Hematopoietic multipotent progenitor cell treated with erythropoietin and hydrocortisone succinate and interleukin-3 and kit ligand, for 6 days (in vitro differentiated cells): Measurements from ENCODE around the gene TPP1.

Source experiments
- DNase-seq: peaks from one replicate; pipeline ENCODE4 v3.0.0-alpha.2; 2015

TPP1 gene

DNA sequence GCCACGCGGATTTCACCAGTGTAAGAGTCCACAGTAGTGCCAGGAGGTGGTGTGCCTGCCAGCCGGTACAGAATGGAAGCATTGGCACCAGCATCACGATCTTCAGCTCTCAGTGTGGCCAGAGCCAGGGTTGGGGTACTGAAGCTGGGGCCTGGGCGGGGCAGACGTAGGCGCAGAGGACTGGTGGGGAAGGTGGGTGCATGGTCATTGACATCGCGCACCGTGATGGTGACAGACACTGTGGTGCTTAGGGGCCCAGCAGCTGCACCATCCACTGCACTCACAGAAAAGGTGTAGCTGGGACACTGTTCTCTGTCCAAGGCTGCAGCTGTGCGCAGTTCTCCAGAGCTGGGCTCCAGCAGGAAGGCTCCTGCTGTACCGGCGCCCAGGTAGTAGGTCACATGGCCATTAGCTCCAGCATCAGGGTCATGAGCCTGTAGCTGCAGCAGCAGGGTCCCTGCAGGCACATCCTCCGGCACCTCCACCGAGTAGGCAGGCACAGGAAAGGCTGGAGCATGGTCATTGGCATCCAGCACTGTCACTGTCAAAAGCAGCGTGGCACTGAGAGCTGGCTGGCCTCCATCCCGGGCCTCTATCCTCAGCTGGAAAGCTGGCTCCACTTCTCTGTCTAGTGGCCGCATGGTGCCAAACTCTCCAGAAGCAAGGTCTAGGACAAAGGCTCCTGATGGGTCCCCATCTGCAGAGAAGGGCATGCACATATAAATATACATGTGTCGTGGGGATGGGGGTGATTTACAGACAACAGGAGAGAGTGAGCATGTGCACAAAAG, 7.9 kb upstream of the TPP1 start:
- no peak for DNase-seq

DNA sequence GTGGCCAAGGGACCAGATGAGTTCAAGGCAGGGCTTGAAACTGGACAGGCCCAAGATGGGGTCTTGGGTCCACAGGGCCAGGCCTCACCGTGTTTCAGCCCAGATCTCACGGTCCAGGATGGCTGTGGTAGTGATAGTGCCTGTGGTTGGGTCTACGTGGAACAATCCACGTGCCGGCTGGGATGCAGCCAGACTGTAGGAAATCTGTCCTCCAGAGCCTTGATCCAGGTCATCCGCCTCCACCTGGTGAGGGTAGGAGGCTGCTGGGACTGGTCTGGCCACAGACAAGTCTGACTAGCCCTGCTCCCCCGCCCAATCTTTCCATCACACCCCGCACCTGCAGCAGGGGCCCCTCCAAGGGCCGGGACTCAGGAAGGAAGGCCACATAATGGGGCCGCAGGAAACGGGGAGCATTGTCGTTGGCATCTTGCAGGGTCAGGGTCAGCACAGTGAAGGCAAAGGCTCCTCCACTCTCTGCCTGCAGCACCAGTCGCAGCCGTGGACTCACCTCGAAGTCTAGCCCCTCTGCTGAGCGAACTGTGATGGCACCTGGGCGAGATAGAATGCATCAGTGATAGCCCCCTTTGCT, 6.7 kb upstream of the TPP1 start:
- DNase-seq: no peak

DNA sequence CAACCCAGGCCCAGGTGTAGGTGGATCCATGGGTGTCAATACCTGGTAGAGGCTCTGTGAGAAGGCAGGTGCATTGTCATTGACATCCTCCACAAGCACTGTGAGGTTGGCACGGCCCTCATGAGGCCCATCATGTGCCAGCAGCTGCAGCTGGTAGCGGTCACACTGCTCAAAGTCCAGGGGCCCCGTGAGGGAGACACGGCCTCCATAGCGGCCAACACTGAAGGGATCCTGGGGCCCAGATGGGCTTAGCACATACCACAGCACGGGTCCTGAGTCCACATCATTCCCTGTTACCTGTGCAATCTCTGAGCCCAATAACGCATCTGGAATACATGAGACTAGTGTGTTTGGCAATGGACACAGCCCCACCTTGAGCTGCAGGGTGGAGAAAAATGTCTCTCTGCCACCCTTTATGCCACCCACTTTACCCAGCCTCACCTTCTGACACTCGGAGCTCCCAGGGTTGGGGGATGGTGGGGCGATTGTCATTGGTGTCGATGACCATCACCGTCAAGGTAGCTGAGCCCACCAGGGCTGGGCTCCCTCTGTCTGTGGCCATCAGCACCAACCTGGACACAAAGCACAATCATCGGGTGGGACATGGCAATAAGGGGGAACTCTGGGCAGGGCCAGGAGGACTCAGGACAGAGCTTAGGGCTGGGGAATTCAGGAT, 6.1 kb upstream of the TPP1 start:
- no peak for DNase-seq

DNA sequence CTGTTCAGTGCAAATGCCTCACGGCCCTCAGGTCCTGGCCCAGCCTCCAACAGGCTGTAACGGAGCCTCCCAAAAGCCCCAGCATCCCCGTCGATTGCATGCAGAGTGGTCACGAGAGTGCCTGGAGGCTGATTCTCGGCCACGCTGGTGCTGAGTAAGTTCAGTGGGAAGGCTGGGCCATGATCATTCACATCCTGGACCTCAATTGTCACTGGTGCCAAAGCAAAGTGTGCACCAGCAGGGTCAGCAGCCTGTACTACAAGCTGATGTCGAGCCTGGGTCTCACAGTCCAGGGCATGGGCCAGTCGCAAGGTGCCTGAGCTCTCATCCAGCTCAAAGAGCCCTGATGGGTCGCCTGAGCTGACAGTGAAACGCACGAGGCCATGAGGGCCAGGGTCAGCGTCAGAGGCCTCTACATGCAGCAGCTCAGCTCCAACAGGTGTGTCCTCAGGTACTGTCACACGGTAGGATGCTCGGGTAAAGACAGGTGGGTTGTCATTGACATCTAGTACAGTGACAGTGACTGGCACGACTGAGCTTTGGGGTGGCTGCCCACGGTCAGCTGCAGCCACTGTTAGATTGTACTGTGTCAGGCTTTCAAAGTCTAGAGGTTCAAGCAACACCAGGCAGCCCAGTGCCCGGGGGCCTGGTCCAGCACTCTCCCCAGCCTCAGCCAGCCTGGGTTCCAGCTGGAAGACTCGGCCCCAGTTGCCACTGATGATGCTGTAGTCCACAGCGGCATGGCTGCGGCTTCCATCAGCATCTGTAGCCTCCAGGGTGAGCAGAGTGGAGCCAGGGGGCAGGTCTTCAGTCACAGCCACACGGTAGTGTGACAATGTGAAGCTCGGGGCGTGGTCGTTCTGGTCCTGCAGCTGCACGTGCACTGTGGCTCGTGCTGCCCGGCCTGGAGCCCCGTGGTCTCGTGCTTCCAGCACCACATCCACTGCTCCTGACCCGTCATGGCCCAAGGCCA, 4.5 kb upstream of the TPP1 start:
- DNase-seq: no peak

DNA sequence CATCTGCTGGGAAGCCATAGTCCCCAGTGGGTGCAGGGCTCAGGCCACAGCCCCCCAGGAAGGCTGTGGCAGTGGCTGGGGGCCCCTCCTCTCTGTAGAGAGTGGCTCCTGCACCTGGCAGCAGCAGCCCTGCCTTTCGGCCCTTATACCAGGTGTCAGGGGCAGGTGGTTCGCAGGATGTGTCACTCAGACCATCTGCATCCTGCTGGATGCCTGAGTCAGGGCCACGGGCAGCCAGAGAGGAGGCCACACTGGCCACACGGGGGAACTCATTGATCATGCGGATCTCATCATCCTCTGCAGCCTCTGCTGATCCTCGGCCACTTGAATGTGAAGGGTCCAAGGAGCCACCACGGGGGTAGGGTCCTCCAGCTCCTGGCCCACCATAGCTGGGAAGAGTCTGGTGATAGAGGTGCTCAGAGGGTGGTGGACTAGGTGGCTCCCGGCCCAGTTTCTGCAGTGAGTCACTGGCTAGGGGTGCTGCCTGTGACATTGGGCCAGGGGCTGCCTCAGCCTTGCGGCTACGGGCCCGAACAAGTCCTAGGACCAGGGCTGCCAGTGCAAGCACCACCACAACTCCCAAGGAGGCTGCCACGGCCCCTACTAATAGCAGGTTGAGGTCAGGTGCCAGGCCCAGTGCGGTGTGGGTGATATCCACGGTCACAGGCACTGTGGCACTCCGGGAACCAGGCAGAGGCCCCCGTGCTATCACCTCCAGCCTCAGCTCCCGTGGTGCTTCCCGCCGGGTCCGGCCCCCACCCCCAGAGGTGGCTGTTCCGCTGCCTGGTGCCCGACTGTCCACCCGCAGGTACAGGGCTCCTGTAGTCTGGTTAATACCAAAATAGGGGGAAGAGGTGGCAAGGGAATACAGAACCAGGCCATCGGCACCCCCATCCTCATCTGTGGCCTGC, 3.3 kb upstream of the TPP1 start:
- no peak for DNase-seq

DNA sequence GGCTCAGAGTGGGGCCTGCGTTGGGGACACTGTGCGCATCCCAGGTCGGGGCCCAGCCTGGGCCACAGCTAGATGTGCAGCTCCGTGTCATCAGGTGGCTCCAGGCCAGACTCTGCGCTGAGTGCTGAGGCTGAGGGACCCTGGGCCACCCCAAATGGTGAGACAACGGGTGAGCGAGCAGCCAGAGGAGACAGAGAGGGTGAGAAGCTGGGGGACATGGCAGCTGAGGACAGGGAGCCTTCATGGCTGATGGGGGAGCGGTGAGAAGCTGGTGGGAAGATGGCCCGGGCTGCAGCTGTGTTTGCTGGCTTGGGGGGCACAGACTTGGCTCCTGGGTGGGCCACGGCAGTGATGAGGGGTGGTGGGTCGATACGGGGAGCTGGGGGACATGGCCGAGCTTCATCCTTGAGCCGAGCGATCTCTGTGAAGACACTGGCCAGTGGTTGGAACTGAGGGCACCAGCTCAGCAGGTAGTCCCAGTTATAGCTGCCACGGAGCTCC, 2.5 kb upstream of the TPP1 start:
- no peak for DNase-seq

DNA sequence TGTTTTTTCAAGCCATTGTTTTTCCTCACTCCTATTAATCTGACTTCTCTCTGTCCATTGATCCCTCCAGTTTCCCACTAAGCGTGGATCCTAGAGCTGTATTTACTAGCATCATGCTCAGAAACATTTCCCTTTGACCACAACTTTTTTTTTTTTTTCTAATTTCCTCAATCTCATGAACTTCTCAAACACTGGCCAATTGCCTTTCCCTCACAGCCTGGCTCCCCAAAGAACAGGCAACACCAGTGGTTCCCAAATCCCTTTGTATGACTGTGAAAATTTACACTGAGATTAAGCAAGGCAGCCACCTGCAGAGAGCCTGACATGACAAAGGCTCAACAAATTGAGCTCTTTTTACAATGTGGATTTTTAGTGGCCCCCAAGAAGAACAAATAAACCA, 1.4 kb upstream of the TPP1 start:
- no peak for DNase-seq

DNA sequence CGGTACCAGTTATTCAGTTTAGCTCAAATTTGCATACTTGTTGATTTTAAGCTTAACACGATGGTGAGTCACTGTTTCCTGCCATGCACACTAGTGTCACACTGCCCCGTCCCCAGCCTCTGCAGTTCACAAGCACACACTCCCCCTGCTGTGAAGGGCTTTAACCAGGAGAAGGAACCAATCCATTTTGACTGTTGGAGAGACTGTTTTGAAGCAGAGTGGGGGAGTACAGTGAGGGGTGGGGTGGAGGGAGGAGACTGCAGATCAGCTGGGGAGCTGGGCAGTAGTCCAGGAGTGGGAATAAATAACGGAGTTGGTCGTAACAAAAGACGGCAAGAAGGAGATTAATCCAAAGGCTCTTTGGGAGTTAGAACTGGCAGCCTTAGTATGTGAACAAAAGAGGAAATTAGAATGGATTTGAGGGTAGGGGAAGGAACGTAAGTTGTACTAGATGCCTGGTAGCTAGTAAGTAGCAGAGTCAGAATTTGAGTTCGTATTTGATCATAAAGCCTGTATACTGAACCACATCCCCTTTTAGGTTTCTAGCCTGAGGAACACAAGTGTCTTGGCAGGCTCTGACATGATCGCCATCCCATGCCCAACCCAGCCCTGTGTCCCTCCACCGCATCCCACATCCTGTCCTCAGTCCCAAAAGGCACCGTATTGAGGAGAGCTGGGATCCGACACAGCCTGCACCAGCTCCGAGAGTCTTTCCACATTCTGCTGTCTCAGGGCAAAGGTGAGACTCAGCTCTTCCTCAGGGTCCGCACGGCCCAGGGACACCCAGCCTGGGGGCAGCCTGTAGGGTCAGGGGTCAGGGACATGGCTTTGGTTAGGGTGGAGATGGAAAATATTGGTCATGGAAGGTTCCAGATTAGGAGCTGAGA, 862 bp downstream of the TPP1 start:
- peak; percentile 89 for DNase-seq

DNA sequence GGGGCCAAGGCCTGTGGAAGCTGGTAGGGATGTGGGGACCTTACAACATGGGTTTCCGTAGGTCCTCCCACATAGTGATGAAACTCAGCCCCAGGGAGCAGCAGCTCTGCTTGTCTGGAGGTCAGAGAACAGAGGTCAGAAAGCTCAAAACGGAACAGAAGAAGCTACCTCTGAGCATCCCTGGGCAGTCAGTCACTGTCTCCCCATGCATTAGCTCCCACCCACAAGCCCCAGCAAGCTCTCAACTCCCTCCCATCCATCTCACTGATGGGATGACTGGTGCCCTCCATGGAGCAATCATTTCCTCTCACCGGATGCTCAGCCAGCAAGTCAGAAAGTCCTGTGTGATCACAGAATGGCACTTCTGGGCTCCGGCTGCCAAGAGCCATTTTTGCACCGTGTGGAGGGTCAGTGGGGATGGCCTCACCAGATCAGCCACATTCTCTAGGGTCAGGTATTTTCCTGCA, 1.9 kb downstream of the TPP1 start:
- DNase-seq: no peak

DNA sequence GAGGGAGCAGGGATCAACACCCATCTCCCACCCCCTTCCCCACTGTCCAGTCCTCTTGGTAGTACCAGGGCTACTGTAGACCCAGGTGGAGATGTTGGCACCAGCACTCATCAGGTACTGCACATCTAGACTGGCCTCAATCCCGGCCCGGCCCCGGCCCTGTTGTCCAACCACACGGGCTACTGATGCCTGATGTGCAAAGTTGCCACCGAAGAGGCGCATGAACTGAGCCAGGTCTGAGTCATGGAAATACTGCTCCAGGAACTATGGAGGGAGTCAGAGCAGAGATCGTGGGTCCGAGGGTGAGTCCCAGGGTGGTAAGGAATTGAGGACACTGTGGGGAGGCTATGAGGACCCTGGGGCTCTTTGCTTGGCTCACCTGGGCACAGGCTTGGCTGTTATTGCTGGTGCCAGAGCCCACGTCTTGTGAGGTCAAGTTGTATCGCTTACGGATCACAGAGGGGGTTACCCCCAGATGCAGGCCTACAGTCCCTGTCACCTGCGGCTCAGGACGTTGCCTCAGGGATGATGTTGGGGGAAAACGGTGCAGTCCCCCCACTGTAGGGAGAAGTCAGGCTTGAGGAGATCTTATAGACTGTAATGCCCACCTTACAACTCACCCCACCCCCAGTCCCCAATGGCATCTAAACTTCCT, 2.5 kb downstream of the TPP1 start:
- DNase-seq: no peak

DNA sequence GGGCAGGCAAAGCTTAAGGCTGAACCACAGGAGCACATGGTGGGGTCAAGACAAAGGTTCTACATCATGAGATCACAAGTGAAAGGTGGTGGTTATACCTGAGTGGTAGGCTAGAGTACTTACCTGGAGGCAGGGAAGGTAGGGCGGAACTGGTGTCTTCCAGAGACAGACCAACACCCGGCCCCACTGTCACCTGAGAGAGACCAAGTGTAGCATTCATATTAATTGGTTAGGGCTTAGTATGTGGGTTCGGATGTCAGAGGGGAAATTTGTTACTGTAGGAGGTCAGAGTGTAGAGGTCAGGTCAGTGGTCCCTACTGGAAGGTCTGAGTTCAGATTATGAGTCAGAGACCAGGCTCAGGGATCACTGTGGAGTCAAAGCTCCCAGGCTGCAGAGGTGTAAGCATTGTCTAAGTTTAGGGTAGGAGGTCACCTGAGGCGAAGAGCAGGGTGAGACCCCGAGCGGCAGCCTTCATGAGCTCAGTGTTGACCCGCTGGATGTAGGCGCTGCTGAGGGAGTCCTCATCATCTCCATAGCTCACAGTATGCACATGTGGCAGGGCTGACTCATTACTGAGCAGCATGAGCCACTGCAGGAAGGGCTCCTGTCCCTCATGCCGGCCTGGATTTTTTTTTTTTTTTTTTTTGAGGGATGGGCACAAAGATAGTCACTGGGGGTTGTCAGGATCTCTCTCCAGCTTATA, 3.2 kb downstream of the TPP1 start:
- no peak for DNase-seq

DNA sequence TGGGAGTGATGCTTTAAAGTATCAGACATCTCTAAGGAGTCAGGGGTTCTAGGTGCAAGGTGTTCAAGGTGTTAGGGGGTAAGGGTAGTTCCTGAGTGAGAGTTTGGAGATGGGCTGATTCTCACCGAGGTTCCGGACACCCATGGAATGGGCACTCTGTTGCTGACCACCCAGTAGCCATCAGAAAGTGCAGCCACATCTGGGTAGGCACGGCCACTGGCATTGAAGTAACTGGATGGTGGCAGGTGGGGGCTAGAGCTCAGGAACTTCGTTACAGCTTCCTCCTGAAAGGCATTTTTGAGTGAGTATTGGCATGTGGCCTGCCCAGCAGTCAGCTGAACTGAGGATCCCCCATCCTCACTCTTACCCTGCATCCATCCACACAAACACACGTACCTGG, 4.2 kb downstream of the TPP1 start:
- no peak for DNase-seq

DNA sequence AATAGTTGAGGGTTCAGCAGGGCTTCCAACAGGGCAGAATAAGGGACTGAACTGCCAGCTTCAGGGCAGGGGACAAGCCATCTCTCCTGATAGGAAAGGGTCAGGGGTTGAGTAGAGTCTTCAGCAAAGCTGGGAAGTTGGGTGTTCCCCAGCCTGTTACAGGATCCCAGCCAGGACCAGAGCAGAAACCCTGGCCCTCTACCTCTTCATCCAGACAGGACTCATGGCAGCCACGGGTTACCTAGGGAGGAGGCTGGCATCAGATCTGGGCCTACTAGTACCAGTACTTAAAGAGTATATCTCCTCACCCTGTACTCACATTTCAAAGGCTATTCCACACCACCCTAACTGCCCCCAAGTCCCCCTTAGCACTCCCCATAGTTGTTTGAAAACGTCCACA, 4.8 kb downstream of the TPP1 start:
- DNase-seq: no peak

DNA sequence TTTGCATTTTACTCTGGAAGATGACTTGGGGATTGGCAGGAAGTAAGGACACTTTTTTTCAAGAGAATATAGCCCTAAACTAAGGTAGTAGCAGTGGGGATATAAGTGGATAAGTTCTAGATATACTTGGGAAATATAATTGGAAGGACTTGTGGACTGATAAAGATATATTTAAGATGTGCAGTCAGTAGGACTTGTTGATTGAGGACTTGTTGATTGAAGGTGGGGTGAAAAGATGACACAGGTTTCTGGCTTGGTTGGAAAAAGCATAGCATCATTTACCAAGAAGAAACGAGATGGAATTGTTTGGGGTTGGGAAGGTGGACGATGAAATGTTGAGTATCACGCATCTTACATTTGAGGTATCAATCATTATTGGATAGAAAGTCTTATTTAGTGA, 5.7 kb downstream of the TPP1 start:
- DNase-seq: no peak

DNA sequence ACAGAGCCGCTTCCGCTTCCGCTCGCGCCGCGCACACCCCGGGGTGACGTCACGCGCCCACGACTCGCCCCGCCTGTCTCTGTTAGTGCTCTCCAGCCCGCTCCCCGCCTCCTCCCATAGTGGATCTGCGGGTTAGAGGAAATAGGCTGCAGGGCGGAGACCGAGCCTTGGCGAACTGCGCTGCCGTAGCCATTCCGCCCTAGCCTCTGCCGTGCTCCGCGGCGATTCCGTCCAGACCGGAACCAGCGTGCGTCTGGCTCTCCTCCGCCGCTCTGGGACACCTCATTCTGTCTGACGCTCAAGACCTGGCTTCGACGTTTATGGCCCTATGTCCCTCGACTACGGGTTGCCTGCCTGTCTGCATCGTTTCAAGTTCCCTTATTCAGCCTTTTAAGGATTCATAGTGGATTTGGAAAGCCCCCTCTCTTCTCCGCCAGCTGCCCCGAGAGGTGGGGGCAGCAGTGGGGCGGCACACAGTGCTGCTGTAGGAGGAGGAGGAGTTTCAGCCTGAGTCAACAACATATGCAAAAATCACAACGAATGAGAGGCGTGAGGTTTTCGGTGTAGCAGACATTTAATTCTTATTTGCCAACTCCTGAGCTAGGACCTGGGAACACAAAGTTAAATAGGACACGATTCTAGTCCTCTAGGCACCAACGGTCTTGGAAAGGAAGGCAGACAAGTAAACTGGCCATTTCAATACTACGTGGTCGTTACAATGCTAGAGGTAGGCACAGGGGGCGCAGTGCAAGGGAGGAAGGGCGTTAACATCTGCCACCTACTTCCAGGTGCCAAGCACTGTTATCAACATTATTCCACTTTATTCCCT, 6.8 kb downstream of the TPP1 start, which contains the start of gene TAF10:
Gene TAF10 (minus strand): TSS at position 4 of the 829 bp plus-strand sequence. CDS start 27 bp downstream, outside the sequence.
- DNase-seq: peak; percentile 97

DNA sequence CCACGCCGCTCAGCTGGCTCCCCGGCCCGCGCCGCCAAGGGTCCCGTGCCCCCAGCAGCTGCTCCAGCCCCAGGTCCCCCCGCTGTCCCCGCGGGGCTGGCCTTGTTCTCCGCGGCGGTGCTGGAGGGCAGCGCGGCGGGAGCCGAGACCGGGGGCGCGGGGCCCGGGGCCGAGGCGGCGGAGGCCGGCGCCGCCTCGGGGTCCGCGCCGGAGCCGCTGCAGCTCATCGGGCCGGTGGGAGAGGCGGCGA, 7.3 kb downstream of the TPP1 start:
- DNase-seq: no peak

DNA sequence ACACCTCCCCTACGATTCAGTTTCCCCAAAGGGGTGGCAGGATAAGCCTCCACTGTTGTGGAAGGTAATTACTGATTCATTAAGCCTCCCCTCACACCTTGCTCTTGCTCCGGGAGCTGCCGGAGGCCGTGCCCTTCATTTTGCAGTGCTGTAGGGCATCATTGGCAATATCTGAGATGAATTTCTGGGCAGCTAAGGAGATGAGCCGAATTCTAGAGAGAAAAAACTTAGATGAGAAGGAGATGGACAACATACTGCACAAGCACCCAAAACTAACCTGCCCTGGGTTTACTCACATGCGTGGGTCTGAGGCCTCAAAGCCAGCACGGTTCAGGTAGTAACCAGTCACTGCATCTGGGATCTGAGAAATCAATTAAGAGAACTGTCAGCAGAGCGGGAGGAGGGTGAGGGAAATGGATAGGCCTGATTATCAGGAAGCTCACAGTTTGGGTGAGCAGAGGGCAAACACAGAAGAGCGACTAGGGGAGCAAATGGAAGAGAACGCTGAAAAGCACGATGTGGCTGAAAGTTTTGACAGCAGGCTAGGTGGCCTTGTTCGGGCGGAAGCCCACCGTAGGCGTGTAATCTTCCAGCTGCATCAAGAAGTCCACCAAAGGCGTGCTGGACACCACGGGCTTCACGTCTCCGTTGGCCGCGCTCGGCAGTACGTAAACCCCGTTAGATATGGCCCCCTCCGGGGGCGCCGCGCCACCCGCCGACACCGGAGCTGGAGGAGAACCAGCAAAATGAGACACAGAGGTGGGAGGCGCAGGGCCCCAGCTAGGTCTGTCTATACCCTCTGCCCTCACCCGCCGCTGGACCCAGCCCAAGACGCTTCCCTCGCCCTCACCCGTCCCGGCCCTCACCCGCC, 7.9 kb downstream of the TPP1 start:
- peak; percentile 41 for DNase-seq

DNA sequence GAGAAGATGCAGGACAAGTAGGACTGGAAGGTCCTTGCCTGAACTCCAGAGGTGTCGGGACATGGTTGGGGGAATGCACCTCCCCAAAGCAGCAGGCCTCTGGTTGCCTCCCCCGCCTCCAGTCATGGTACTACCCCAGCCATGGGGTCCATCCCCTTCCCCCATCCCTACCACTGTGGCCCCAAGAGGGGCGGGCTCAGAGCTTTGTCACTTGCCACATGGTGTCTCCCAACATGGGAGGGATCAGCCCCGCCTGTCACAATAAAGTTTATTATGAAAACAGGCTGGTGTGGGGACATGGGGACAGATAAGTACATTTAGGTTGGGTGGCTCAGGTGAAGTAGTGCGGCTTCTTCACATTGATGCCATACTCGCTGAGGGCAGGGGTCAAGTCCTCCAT, 8.6 kb downstream of the TPP1 start:
- DNase-seq: no peak
